ENCODE data around the gene MBTPS1.

DNA sequence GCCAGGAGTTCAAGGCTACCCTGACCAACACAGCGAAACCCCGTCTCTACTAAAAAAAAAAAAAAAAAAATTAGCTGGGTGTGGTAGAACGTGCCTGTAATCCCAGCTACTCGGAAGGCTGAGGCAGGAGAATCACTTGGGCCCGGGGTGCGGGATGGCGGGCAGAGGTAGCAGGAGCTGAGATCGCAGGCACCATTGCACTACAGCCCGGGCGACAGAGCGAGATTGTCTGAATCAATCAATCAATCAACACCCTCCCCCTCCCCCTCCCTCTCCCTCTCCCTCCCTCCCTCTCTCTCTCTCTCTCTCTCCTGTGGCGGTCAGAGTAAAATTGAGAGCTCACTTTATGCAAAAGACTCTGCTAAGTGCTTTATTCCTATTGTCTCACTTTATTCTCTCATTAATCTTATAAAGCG is 27.1 kb upstream of the MBTPS1 start:
- TF ChIP-seq, protein P1, sequence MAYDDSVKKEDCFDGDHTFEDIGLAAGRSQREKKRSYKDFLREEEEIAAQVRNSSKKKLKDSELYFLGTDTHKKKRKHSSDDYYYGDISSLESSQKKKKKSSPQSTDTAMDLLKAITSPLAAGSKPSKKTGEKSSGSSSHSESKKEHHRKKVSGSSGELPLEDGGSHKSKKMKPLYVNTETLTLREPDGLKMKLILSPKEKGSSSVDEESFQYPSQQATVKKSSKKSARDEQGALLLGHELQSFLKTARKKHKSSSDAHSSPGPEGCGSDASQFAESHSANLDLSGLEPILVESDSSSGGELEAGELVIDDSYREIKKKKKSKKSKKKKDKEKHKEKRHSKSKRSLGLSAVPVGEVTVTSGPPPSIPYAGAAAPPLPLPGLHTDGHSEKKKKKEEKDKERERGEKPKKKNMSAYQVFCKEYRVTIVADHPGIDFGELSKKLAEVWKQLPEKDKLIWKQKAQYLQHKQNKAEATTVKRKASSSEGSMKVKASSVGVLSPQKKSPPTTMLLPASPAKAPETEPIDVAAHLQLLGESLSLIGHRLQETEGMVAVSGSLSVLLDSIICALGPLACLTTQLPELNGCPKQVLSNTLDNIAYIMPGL (CRISPR knock-in tag; IDR thresholded peaks at IDR 0.05; ENCODE audit: borderline replicate concordance): no peak
- TF ChIP-seq PHF8 (IDR thresholded peaks at IDR 0.05; ENCODE audit: borderline replicate concordance, low read depth): no peak
- TF ChIP-seq, protein P2, sequence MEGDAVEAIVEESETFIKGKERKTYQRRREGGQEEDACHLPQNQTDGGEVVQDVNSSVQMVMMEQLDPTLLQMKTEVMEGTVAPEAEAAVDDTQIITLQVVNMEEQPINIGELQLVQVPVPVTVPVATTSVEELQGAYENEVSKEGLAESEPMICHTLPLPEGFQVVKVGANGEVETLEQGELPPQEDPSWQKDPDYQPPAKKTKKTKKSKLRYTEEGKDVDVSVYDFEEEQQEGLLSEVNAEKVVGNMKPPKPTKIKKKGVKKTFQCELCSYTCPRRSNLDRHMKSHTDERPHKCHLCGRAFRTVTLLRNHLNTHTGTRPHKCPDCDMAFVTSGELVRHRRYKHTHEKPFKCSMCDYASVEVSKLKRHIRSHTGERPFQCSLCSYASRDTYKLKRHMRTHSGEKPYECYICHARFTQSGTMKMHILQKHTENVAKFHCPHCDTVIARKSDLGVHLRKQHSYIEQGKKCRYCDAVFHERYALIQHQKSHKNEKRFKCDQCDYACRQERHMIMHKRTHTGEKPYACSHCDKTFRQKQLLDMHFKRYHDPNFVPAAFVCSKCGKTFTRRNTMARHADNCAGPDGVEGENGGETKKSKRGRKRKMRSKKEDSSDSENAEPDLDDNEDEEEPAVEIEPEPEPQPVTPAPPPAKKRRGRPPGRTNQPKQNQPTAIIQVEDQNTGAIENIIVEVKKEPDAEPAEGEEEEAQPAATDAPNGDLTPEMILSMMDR (IDR thresholded peaks at IDR 0.05): no peak
- no peak for TF ChIP-seq RNF2 (IDR thresholded peaks at IDR 0.05; ENCODE audit: borderline replicate concordance, low read depth)
- no peak for TF ChIP-seq POLR2A (IDR thresholded peaks at IDR 0.05; ENCODE audit: low read length)
- TF ChIP-seq RFX5 (IDR thresholded peaks at IDR 0.05): no peak
- no peak for TF ChIP-seq CBX8 (IDR thresholded peaks at IDR 0.05)
- no peak for TF ChIP-seq TFCP2L1 (CRISPR knock-in tag; IDR thresholded peaks at IDR 0.05)
